IMR-90 (cell line): ENCODE measurements around the gene ZNF853. TPM values are rescaled to one million over a fixed set of nuclear protein-coding genes. Genes with fewer than 3 reads are reported as not detected.

Experiments used
- ATAC-seq: fragments of 200-7000 bp; cut with Tn5 transposase; 2 replicates; pipeline ENCODE4 v1.9.1; 2020; ENCODE audit warnings: low read depth, mild to moderate bottlenecking, moderate library complexity
- BruUV-seq: library from RNA; stranded (reverse); fragments of 400-500 nt; replicated peaks from 2 replicates; lab custom pipeline; 2021; lab: Mats Ljungman, UMichigan
- CTCF ChIA-PET: fragments of 300-600 bp; formaldehyde crosslinking; extraction: SDS; loops from one replicate; lab custom pipeline; 2021; ENCODE audit warnings: antibody characterized with exemption; lab: Yijun Ruan, JAX
- POLR2A ChIA-PET: fragments of 300-600 bp; sonication (Branson Sonifier 250); formaldehyde crosslinking; loops from one replicate; lab custom pipeline; 2022; ENCODE audit warnings: antibody characterized with exemption; ENCODE audit not compliant: unreplicated experiment; lab: Charles Lee
- DNase-seq: peaks from one replicate; pipeline ENCODE4 v3.0.0; 2013
- H2AFZ ChIP-seq: replicated peaks from 2 replicates; pipeline ENCODE3; 2013; ENCODE audit warnings: low read length, mild to moderate bottlenecking; ENCODE audit not compliant: poor library complexity
- H2AK5ac ChIP-seq: 2 replicates; pipeline ENCODE4 v1.6.1; 2013; ENCODE audit warnings: low read depth, low read length, inconsistent platforms
- H2AK9ac ChIP-seq: replicated peaks from 2 replicates; pipeline ENCODE3; 2013; ENCODE audit warnings: mild to moderate bottlenecking, low read depth, low read length, moderate library complexity; ENCODE audit not compliant: poor library complexity
- H2BK120ac ChIP-seq: 2 replicates; pipeline ENCODE4 v1.6.1; 2013; ENCODE audit warnings: low read depth, low read length, inconsistent platforms
- H2BK15ac ChIP-seq: 3 replicates; pipeline ENCODE4 v1.6.1; 2013; ENCODE audit warnings: low read depth, low read length, inconsistent platforms
- H2BK20ac ChIP-seq: 2 replicates; pipeline ENCODE4 v1.6.1; 2013; ENCODE audit warnings: low read depth, mild to moderate bottlenecking, inconsistent platforms, low read length, moderate library complexity
- H2BK5ac ChIP-seq: 2 replicates; pipeline ENCODE4 v1.6.1; 2013; ENCODE audit warnings: mild to moderate bottlenecking, low read depth, low read length, inconsistent platforms; ENCODE audit not compliant: poor library complexity, severe bottlenecking
- H3K14ac ChIP-seq: replicated peaks from 2 replicates; pipeline ENCODE4 v1.6.1; 2013; ENCODE audit warnings: low read depth, low read length, inconsistent platforms
- H3K18ac ChIP-seq: 2 replicates; pipeline ENCODE4 v1.6.1; 2013; ENCODE audit warnings: low read depth, low read length, control low read depth
- H3K23ac ChIP-seq: 2 replicates; pipeline ENCODE4 v1.6.1; 2013; ENCODE audit warnings: low read depth, low read length, inconsistent platforms
- H3K27ac ChIP-seq: 2 replicates; pipeline ENCODE4 v1.5.1; 2013; ENCODE audit warnings: mild to moderate bottlenecking, control low read depth, low read length; ENCODE audit not compliant: insufficient read depth
- H3K27me3 ChIP-seq: 2 replicates; pipeline ENCODE4 v1.6.1; 2013; ENCODE audit warnings: low read length; ENCODE audit not compliant: control insufficient read depth, insufficient read depth
- H3K36me3 ChIP-seq: 2 replicates; pipeline ENCODE4 v1.6.1; 2013; ENCODE audit warnings: low read length, mixed read lengths; ENCODE audit not compliant: control insufficient read depth, insufficient read depth
- H3K4ac ChIP-seq: 2 replicates; pipeline ENCODE4 v1.6.1; 2013; ENCODE audit warnings: low read depth, low read length, inconsistent platforms
- H3K4me1 ChIP-seq: 2 replicates; pipeline ENCODE4 v1.6.1; 2013; ENCODE audit warnings: low read length, mixed read lengths; ENCODE audit not compliant: control insufficient read depth, insufficient read depth
- H3K4me2 ChIP-seq: 2 replicates; pipeline ENCODE4 v1.6.1; 2013; ENCODE audit warnings: low read depth, mild to moderate bottlenecking, control low read depth, low read length, moderate library complexity
- H3K4me3 ChIP-seq: 2 replicates; pipeline ENCODE4 v1.5.1; 2013; ENCODE audit warnings: low read depth, mild to moderate bottlenecking, control low read depth, low read length, moderate library complexity; ENCODE audit not compliant: insufficient read depth
- H3K56ac ChIP-seq: 2 replicates; pipeline ENCODE4 v1.6.1; 2013; ENCODE audit warnings: low read length, inconsistent platforms; ENCODE audit not compliant: insufficient read depth; ENCODE audit errors: extremely low read depth
- H3K79me1 ChIP-seq, 2 experiments: 2 replicates each; pipeline ENCODE4 v1.6.1; 2013; ENCODE audit warnings: low read length in 2 of 2, inconsistent platforms in 1 of 2, low read depth in 1 of 2
- H3K9ac ChIP-seq: 2 replicates; pipeline ENCODE4 v1.6.1; 2013; ENCODE audit warnings: low read depth, low read length, control low read depth
- H3K9me1 ChIP-seq: 2 replicates; pipeline ENCODE4 v1.6.1; 2013; ENCODE audit warnings: low read length, inconsistent platforms; ENCODE audit not compliant: insufficient read depth
- H3K9me3 ChIP-seq: 2 replicates; pipeline ENCODE4 v1.6.1; 2013; ENCODE audit warnings: low read length; ENCODE audit not compliant: control insufficient read depth, insufficient read depth
- H4K20me1 ChIP-seq: 2 replicates; pipeline ENCODE4 v1.6.1; 2013; ENCODE audit warnings: low read length, inconsistent platforms; ENCODE audit not compliant: insufficient read depth
- H4K5ac ChIP-seq: 2 replicates; pipeline ENCODE4 v1.6.1; 2013; ENCODE audit warnings: mild to moderate bottlenecking, low read depth, low read length, control low read depth
- H4K8ac ChIP-seq, 2 experiments: 2 replicates each; pipeline ENCODE4 v1.6.1; 2013; ENCODE audit warnings: low read depth in 2 of 2, low read length in 2 of 2, control low read depth in 1 of 2, inconsistent platforms in 1 of 2
- H4K91ac ChIP-seq: 2 replicates; pipeline ENCODE4 v1.6.1; 2013; ENCODE audit warnings: low read depth, low read length, inconsistent platforms; ENCODE audit not compliant: insufficient read depth
- BHLHE40 ChIP-seq: fragments of 150-350 bp; IDR thresholded peaks from 2 replicates; pipeline ENCODE4 v1.6.1; 2016; ENCODE audit warnings: mild to moderate bottlenecking, low read depth, low read length
- CEBPB ChIP-seq: IDR thresholded peaks from 2 replicates; pipeline ENCODE4 v1.6.1; 2012; ENCODE audit warnings: low read depth, low read length, improper control_type of control experiment
- CHD1 ChIP-seq: IDR thresholded peaks from 2 replicates; pipeline ENCODE4 v1.6.1; 2012; ENCODE audit warnings: low read depth, low read length, improper control_type of control experiment
- CTCF ChIP-seq: conservative IDR thresholded peaks from 2 replicates; pipeline ENCODE4 v1.5.1; 2012; ENCODE audit warnings: mild to moderate bottlenecking, low read depth, low read length, improper control_type of control experiment
- ELK1 ChIP-seq: fragments of 150-350 bp; IDR thresholded peaks from 2 replicates; pipeline ENCODE4 v1.6.1; 2016; ENCODE audit warnings: low read depth, mild to moderate bottlenecking, low read length, moderate library complexity, borderline replicate concordance
- FOS ChIP-seq: fragments of 150-350 bp; IDR thresholded peaks from 2 replicates; pipeline ENCODE4 v1.6.1; 2016; ENCODE audit warnings: low read depth, low read length
- MAFK ChIP-seq: IDR thresholded peaks from 2 replicates; pipeline ENCODE4 v1.6.1; 2012; ENCODE audit warnings: low read depth, low read length, improper control_type of control experiment
- MAZ ChIP-seq: IDR thresholded peaks from 2 replicates; pipeline ENCODE4 v1.6.1; 2012; ENCODE audit warnings: low read depth, mild to moderate bottlenecking, low read length, improper control_type of control experiment, moderate library complexity, borderline replicate concordance
- MXI1 ChIP-seq: IDR thresholded peaks from 2 replicates; pipeline ENCODE4 v1.6.1; 2012; ENCODE audit warnings: low read depth, mild to moderate bottlenecking, low read length, moderate library complexity, borderline replicate concordance
- NFE2L2 ChIP-seq: fragments of 150-350 bp; IDR thresholded peaks from 2 replicates; pipeline ENCODE4 v1.6.1; 2016; ENCODE audit warnings: low read depth, mild to moderate bottlenecking, low read length
- POLR2A ChIP-seq: IDR thresholded peaks from 2 replicates; pipeline ENCODE4 v1.6.1; 2012; ENCODE audit warnings: mild to moderate bottlenecking, low read depth, low read length
- RAD21 ChIP-seq: IDR thresholded peaks from 2 replicates; pipeline ENCODE4 v1.6.1; 2012; ENCODE audit warnings: low read length, improper control_type of control experiment
- RCOR1 ChIP-seq: IDR thresholded peaks from 2 replicates; pipeline ENCODE4 v1.6.1; 2012; ENCODE audit warnings: mild to moderate bottlenecking, low read length, improper control_type of control experiment; ENCODE audit not compliant: insufficient replicate concordance
- RFX5 ChIP-seq: IDR thresholded peaks from 2 replicates; pipeline ENCODE4 v1.8.0; 2012; ENCODE audit warnings: low read depth, mild to moderate bottlenecking, low read length, moderate library complexity
- SMC3 ChIP-seq: fragments of 150-350 bp; IDR thresholded peaks from 2 replicates; pipeline ENCODE4 v1.6.1; 2016; ENCODE audit warnings: low read depth, mild to moderate bottlenecking, antibody characterized with exemption, low read length, moderate library complexity
- USF2 ChIP-seq: fragments of 150-350 bp; IDR thresholded peaks from 2 replicates; pipeline ENCODE4 v1.6.1; 2017; ENCODE audit warnings: mild to moderate bottlenecking, antibody characterized with exemption, low read length, low read depth
- WGBS, 2 experiments: methylation state at CpG; one replicate each; pipeline versions ENCODE4 v1.1.5 to v1.1.7; 2013; ENCODE audit warnings: missing lambda C conversion rate in 2 of 2; ENCODE audit not compliant: insufficient read length in 1 of 2; ENCODE audit errors: extremely low coverage in 2 of 2; 5-methylcytosine and 5-hydroxymethylcytosine counted together
- dilution Hi-C: fragments of 300-500 bp; cut with HindIII; formaldehyde crosslinking; loops from one replicate; pipeline ENCODE4 v1.14.3; 2018; ENCODE audit warnings: low sequenced_read_pairs; ENCODE audit not compliant: unreplicated experiment
- in situ Hi-C: fragments of 300-500 bp; cut with MboI; formaldehyde crosslinking; loops from 3 replicates; pipeline ENCODE4 v1.14.3; 2019; ENCODE audit warnings: low sequenced_read_pairs, inconsistent platforms, mixed read lengths
- intact Hi-C: fragments of 100-400 bp; cut with micrococcal nuclease; formaldehyde crosslinking; loops from 2 replicates; pipeline ENCODE4 v1.10.0; 2022
- polyA plus RNA-seq, 3 experiments: library from polyadenylated mRNA; depleted of rRNA; stranded (reverse); fragments of >200 nt; gene quantifications; 2 replicates each; pipeline ENCODE4 v1.2.3, GENCODE V29; 2012; ENCODE audit warnings: low replicate concordance in 1 of 3
- total RNA-seq: library from RNA; depleted of rRNA; stranded (reverse); fragments of >200 nt; gene quantifications from 2 replicates; pipeline ENCODE4 v1.2.3, GENCODE V29; 2012

ZNF853 gene
- total and polyA plus RNA-seq, 2 of the 4 experiments (the other 2 are of a cell fraction): 3.4 TPM

GRCh38 chr7:6650086-6650485 is 34.7 kb downstream of the ZNF853 start:
- no peak overlapping the region for H2BK5ac ChIP-seq
- no peaks in the 10 kb centered on the region for H3K27me3 ChIP-seq
- no peak overlapping the region for H3K4me3 ChIP-seq
- H3K18ac ChIP-seq: no peak overlapping the region
- ATAC-seq: no peak
- no peak overlapping the region for H2AK9ac ChIP-seq
- no peak overlapping the region for H3K23ac ChIP-seq
- H3K14ac ChIP-seq: no peak overlapping the region
- no peak overlapping the region for H4K91ac ChIP-seq
- dilution Hi-C loops (no loop called here), in situ Hi-C loops (no loop called here), intact Hi-C loops (no loop called here)
- WGBS, 2 experiments: 92% methylated on average over 6 of the region's 10 CpGs; no CpG with 5 or more reads in 1 of the 2 experiments
- no peak overlapping the region for H3K4me2 ChIP-seq
- H2BK20ac ChIP-seq: no peak overlapping the region
- no peak overlapping the region for H4K5ac ChIP-seq
- no peaks in the 10 kb centered on the region for H3K9me1 ChIP-seq
- H2AK5ac ChIP-seq: no peak overlapping the region
- H4K8ac ChIP-seq: no peak overlapping the region
- no peaks in the 10 kb centered on the region for H3K4me1 ChIP-seq
- DNase-seq: no peak
- no peak overlapping the region for H2BK120ac ChIP-seq
- peaks cover 76% of the 10 kb centered on the region for H3K36me3 ChIP-seq
- BruUV-seq: no TSS peak
- no peak overlapping the region for H2BK15ac ChIP-seq
- H3K4ac ChIP-seq: no peak overlapping the region
- POLR2A ChIA-PET: no interaction called here
- H3K9ac ChIP-seq: no peak overlapping the region
- peaks cover 39% of the 10 kb centered on the region for H3K9me3 ChIP-seq
- no peak overlapping the region for H2AFZ ChIP-seq
- no peak for TF ChIP-seq FOS
- no peak for TF ChIP-seq BHLHE40
- no peak for TF ChIP-seq RCOR1
- TF ChIP-seq RAD21: no peak
- no peak for TF ChIP-seq ELK1
- no peak for TF ChIP-seq CEBPB
- TF ChIP-seq CHD1: no peak
- TF ChIP-seq CTCF: no peak
- TF ChIP-seq NFE2L2: no peak
- TF ChIP-seq MAFK: no peak
- no peak for TF ChIP-seq MXI1
- no peak for TF ChIP-seq RFX5
- TF ChIP-seq SMC3: no peak
- TF ChIP-seq POLR2A: no peak
- no peak for TF ChIP-seq USF2
- TF ChIP-seq MAZ: no peak
- H3K56ac ChIP-seq: no peak overlapping the region
- H3K27ac ChIP-seq: no peak overlapping the region
- peaks cover 0 to 17% of the 10 kb centered on the region in 2 experiments; a peak in 1 of 4 replicates for H3K79me1 ChIP-seq
- CTCF ChIA-PET: no interaction called here
- peaks cover 4% of the 10 kb centered on the region; the same call in 1 of the 2 replicates for H4K20me1 ChIP-seq
